WERI-Rb-1 (cell line): ENCODE measurements around the gene BCAP31.
A peak's percentile ranks its signal among the peaks of the same experiment; 100 is the strongest.

Source experiments
- DNase-seq: peaks from one replicate; pipeline ENCODE4 v3.0.0-alpha.2; 2020
- H3K27ac ChIP-seq: fragments of 250-450 bp; sonication (Bioruptor Pico); 2 replicates; pipeline ENCODE4 v1.5.1; 2020; ENCODE audit warnings: mild to moderate bottlenecking, moderate library complexity
- H3K27me3 ChIP-seq: fragments of 250-450 bp; sonication (Bioruptor Pico); 2 replicates; pipeline ENCODE4 v1.5.1; 2021; ENCODE audit warnings: mild to moderate bottlenecking, low read depth, moderate library complexity; ENCODE audit not compliant: insufficient read depth, severe bottlenecking
- H3K36me3 ChIP-seq: fragments of 250-450 bp; sonication (Bioruptor Pico); 2 replicates; pipeline ENCODE4 v1.5.1; 2020; ENCODE audit warnings: mild to moderate bottlenecking, moderate library complexity
- H3K4me3 ChIP-seq: 2 replicates; pipeline ENCODE4 v1.5.1; 2011; ENCODE audit warnings: low read depth, mild to moderate bottlenecking, control low read depth, low read length
- H3K9me3 ChIP-seq: fragments of 250-450 bp; sonication (Bioruptor Pico); 2 replicates; pipeline ENCODE4 v1.5.1; 2021; ENCODE audit warnings: mild to moderate bottlenecking, moderate library complexity; ENCODE audit not compliant: severe bottlenecking
- CTCF ChIP-seq: IDR thresholded peaks from 2 replicates; pipeline ENCODE4 v1.5.1; 2011; ENCODE audit warnings: low read depth, mild to moderate bottlenecking, control low read depth, inconsistent platforms, low read length

Gene BCAP31

DNA sequence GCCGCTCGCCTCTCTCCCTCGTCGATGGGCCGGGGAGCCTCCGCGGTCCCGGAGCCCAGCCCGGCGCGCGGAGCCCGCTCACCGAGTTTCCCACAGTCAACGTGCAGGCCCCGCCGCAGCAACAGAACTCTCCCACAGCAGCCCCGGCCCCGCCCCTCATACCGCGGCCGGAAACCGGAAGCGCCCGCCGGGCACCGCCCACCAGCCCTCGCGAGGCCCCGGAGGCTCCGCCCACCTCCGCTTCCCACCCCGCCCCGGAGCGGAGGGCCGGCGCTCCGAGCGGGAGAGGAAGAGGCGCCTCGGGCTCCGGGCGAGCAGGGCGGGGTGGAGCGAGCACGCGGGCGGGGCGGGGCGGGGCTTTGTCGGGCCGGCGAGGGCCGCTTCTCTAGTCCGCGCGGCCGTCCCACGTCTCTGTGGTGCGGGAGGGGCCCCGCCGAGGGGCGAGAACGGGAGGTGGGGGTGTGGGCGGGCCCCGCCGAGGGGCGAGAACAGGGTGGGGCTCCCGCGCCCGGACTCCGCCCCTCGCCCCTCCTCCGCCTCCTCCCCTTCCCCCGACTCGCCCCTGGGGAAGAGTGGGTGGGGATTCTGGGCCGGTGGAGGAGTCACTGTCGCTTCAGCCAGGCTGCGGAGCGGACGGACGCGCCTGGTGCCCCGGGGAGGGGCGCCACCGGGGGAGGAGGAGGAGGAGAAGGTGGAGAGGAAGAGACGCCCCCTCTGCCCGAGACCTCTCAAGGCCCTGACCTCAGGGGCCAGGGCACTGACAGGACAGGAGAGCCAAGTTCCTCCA, at the start of gene BCAP31, which contains the start of gene ABCD1:
TSS of gene BCAP31 (minus strand) at position 136 of the 787 bp plus-strand sequence. CDS start 1,143 bp downstream, outside the sequence.
TSS of gene ABCD1 (plus strand) at position 605 of the 787 bp plus-strand sequence. CDS start 411 bp downstream, outside the sequence.
- Histone ChIP-seq H3K27ac (peak within 1 kb of the TSS; percentile 89), H3K4me3 (peak within 1 kb of the TSS; percentile 78), H3K36me3 (peaks cover 35% of the 10 kb centered on the region), H3K27me3 (peaks cover 7% of the 10 kb centered on the region), H3K9me3 (no peaks in the 10 kb centered on the region)
- DNase-seq: peak; percentile 94
- TF ChIP-seq CTCF: no peak

DNA sequence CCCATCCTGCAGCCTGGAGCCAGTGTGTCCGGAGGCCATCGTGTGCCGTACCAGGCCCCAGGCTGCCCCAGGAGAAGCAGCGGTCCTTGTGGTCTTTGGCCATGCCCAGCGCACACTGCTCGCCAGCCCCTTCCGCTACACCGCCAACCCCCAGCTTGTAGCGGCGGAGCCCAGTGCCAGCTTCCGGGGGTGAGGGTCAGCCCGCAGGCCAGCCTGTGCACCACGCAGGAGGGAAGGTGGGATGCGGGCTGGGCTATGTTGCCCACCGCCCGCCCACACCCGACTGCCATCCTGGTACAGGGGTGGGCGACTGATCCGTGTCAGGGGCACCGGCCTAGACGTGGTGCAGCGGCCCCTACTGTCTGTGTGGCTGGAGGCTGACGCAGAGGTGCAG, 49.0 kb upstream of the BCAP31 start:
- no peak for TF ChIP-seq CTCF
- Histone ChIP-seq H3K27ac (no peak overlapping the region), H3K4me3 (no peak overlapping the region), H3K36me3 (no peaks in the 10 kb centered on the region), H3K27me3 (peaks cover 25% of the 10 kb centered on the region), H3K9me3 (no peaks in the 10 kb centered on the region)
- no peak for DNase-seq

DNA sequence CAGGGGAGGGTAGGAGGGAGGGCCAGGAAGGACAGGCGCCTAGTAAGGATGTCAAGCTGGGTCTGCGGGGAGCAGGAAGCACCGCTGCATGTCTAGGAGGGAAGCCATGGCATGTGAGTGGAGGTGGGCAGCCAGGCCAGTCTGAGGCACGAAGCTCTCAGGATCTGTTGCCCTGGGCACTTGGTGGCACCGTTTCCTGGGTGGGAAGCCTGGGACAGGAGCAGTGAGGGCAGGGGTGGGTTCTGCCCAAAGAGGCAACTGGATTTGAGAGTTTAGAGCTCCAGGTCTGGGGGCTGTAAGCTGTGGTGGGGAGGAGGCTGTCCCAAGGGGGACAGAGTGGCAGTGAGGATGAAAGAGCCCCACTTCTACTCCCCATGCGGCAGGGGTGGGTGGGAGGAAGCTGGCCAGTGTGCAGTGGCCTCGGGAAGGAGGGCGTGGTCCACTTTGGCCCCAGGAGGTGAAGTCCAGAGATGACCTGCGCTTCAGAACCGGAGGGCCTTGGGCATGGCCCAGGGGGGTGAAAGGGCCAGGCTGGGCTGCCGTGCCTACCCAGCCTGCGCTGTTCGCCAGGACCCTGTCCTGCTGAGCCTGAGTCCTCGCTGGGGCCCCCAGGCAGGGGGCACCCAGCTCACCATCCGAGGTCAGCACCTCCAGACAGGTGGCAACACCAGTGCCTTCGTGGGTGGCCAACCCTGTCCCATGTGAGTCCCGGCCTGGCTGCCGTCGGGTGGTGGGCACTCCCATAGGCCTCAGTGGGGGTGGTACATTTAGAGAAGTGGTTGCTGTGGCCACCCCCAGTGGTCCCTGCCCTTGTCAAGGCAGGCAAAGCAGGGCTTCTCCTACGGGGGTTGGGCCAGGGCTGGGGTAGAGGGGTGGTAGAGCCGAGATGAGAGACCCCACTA, 48.4 kb upstream of the BCAP31 start:
- no peak for TF ChIP-seq CTCF
- Histone ChIP-seq H3K9me3 (no peaks in the 10 kb centered on the region), H3K27me3 (peaks cover 21% of the 10 kb centered on the region), H3K27ac (no peak overlapping the region), H3K36me3 (no peaks in the 10 kb centered on the region), H3K4me3 (no peak overlapping the region)
- DNase-seq: peak; percentile 7

GRCh38 chrX:153771415-153772315, 47.5 kb upstream of the BCAP31 start:
- DNase-seq: peak; percentile 8
- TF ChIP-seq CTCF: peak; percentile 30; the same call in 1 of the 2 replicates
- H3K36me3 ChIP-seq: no peaks in the 10 kb centered on the region
- no peaks in the 10 kb centered on the region for H3K9me3 ChIP-seq
- H3K4me3 ChIP-seq: no peak overlapping the region
- peaks cover 28% of the 10 kb centered on the region for H3K27me3 ChIP-seq
- H3K27ac ChIP-seq: no peak overlapping the region
